ENCODE results near the gene XKR7. TPM values are rescaled to one million over a fixed set of nuclear protein-coding genes. Genes with fewer than 3 reads are reported as not detected.
A peak's percentile ranks its signal among the peaks of the same experiment; 100 is the strongest.

The XKR7 gene
- total RNA-seq, 1 donor from 2014 or later: 4.9 TPM

DNA sequence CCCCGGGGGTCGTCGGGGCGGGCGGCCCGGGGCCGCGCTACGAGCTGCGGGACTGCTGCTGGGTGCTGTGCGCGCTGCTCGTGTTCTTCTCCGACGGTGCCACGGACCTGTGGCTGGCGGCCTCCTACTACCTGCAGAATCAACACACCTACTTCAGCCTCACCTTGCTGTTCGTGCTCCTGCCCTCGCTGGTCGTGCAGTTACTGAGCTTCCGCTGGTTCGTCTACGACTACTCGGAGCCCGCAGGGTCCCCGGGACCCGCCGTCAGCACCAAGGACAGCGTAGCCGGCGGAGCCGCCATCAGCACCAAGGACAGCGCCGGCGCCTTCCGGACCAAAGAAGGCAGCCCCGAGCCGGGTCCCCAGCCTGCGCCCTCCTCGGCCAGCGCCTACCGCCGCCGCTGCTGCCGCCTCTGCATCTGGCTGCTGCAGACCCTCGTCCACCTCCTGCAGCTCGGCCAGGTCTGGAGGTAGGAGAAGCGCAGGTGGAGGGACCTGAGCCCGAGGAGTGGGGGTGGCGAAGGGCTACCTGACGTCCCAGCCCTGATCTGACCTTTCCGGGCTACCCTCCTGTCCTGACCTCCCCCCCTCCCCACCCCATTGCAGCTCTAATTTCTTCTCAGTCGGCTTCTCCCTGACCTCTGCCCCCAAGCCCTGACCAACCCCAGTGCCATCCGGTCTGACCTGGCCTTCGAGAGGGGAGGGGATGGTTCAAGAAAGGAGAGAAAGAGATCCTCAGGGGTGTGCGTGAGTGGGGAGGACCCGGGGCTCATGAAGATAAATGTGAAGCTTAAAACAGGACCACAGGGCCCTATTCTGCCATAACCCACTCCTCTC lies 558 bp downstream of the XKR7 start:
- H3K9me3 Mint-ChIP-seq: no peaks in the 10 kb centered on the region
- DNase-seq (ENCODE audit: low read depth, low spot score): peak; percentile 100
- H3K4me1 Mint-ChIP-seq: peaks cover 15% of the 10 kb centered on the region
- peaks cover 90% of the 10 kb centered on the region for H3K27me3 Mint-ChIP-seq (ENCODE audit: low read depth)
- no peak overlapping the region for H3K27ac Mint-ChIP-seq (ENCODE audit: unreplicated experiment)
- peak overlapping the region; percentile 86 for H3K4me3 Mint-ChIP-seq
- TF ChIP-seq, protein P1, sequence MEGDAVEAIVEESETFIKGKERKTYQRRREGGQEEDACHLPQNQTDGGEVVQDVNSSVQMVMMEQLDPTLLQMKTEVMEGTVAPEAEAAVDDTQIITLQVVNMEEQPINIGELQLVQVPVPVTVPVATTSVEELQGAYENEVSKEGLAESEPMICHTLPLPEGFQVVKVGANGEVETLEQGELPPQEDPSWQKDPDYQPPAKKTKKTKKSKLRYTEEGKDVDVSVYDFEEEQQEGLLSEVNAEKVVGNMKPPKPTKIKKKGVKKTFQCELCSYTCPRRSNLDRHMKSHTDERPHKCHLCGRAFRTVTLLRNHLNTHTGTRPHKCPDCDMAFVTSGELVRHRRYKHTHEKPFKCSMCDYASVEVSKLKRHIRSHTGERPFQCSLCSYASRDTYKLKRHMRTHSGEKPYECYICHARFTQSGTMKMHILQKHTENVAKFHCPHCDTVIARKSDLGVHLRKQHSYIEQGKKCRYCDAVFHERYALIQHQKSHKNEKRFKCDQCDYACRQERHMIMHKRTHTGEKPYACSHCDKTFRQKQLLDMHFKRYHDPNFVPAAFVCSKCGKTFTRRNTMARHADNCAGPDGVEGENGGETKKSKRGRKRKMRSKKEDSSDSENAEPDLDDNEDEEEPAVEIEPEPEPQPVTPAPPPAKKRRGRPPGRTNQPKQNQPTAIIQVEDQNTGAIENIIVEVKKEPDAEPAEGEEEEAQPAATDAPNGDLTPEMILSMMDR (conservative IDR thresholded peaks at IDR 0.05): no peak
- no peaks in the 10 kb centered on the region for H3K36me3 Mint-ChIP-seq (ENCODE audit: low read depth)

GRCh38 chr20:31969991-31970390 lies 2.0 kb downstream of the XKR7 start:
- no peak for DNase-seq (ENCODE audit: low read depth, low spot score)
- TF ChIP-seq, protein P1 (conservative IDR thresholded peaks at IDR 0.05): no peak
- Mint-ChIP-seq H3K4me1 (peaks cover 22% of the 10 kb centered on the region), H3K4me3 (peak overlapping the region; percentile 54), H3K27ac (ENCODE audit: unreplicated experiment) (no peak overlapping the region), H3K9me3 (no peaks in the 10 kb centered on the region), H3K27me3 (ENCODE audit: low read depth) (peaks cover 82% of the 10 kb centered on the region), H3K36me3 (ENCODE audit: low read depth) (no peaks in the 10 kb centered on the region)

DNA sequence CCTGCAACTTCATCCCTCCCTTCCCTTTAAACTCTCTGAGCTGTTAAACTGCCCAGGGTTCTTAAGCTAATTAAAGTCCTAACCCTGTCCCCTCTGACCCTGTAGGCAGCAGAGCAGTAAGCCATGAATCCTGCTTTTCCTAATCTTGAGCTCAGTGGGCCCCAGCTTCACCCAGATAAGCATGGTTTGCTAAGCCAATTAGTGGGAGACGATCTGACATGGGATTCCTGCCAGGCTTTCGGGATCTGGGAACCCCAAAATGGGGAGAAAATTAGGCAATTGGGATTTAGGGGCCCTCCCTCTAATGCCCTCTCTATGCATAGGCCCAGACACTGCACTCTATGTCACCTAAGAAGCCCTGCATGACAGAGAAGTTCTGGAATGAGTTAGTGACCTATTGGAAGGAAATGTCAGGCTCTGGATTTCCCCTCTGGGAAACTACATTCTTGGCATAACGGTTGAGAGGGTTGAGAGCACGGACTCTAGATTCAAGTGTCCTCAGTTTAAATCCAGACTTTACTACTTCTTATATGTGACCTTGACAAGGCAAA lies 4.6 kb downstream of the XKR7 start:
- no peak for DNase-seq (ENCODE audit: low read depth, low spot score)
- Mint-ChIP-seq H3K9me3 (no peaks in the 10 kb centered on the region), H3K4me3 (no peak overlapping the region), H3K27ac (ENCODE audit: unreplicated experiment) (no peak overlapping the region), H3K27me3 (ENCODE audit: low read depth) (peaks cover 61% of the 10 kb centered on the region), H3K36me3 (ENCODE audit: low read depth) (no peaks in the 10 kb centered on the region), H3K4me1 (peaks cover 26% of the 10 kb centered on the region)
- TF ChIP-seq, protein P1 (conservative IDR thresholded peaks at IDR 0.05): no peak

- Mint-ChIP-seq H3K36me3 (ENCODE audit: low read depth) (no peaks in the 10 kb centered on the region), H3K9me3 (no peaks in the 10 kb centered on the region), H3K4me3 (no peak overlapping the region), H3K27ac (ENCODE audit: unreplicated experiment) (no peak overlapping the region), H3K27me3 (ENCODE audit: low read depth) (peaks cover 47% of the 10 kb centered on the region), H3K4me1 (peaks cover 20% of the 10 kb centered on the region)
- TF ChIP-seq, protein P1 (conservative IDR thresholded peaks at IDR 0.05): no peak
- DNase-seq (ENCODE audit: low read depth, low spot score): no peak
Observed at GRCh38 chr20:31974296-31974695, 6.3 kb downstream of the XKR7 start.

DNA sequence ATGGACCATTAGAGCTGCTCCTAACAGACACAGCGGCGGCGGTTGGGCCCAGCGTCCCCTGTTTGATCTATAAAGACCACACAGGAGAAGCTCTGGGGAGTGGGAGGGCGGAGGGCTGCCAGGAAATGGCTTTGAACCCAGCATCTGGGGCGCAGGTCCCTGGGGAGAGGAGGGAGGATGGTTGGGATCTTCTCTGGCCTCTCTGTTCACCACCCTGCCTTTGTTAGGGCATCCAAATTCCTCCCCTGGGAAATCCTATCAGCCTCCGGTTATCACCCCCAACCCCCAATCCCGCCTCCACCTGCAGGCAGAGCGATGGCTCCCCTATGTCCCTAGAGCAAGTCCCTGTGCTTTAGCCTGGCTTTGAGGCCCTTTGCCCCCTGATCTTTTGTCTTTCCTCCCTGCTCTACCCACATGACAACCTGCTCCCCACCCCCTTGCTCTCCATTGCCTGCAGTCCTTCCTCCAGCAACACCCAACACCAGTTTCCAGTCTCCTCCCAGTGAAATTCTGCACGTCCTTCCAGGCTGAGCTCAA lies 7.1 kb downstream of the XKR7 start:
- Mint-ChIP-seq H3K27ac (ENCODE audit: unreplicated experiment) (no peak overlapping the region), H3K36me3 (ENCODE audit: low read depth) (no peaks in the 10 kb centered on the region), H3K4me1 (peaks cover 16% of the 10 kb centered on the region), H3K27me3 (ENCODE audit: low read depth) (peaks cover 40% of the 10 kb centered on the region), H3K9me3 (no peaks in the 10 kb centered on the region), H3K4me3 (peak overlapping the region; percentile 26)
- TF ChIP-seq, protein P1 (conservative IDR thresholded peaks at IDR 0.05): no peak
- peak; percentile 20 for DNase-seq (ENCODE audit: low read depth, low spot score)
